IMR-90 (cell line): ENCODE measurements around the gene KAT14.

Source experiments
- BHLHE40 ChIP-seq: fragments of 150-350 bp; IDR thresholded peaks from 2 replicates; pipeline ENCODE4 v1.6.1; 2016; ENCODE audit warnings: mild to moderate bottlenecking, low read depth, low read length
- CHD1 ChIP-seq: IDR thresholded peaks from 2 replicates; pipeline ENCODE4 v1.6.1; 2012; ENCODE audit warnings: low read depth, low read length, improper control_type of control experiment
- FOS ChIP-seq: fragments of 150-350 bp; IDR thresholded peaks from 2 replicates; pipeline ENCODE4 v1.6.1; 2016; ENCODE audit warnings: low read depth, low read length
- MXI1 ChIP-seq: IDR thresholded peaks from 2 replicates; pipeline ENCODE4 v1.6.1; 2012; ENCODE audit warnings: low read depth, mild to moderate bottlenecking, low read length, moderate library complexity, borderline replicate concordance
- POLR2A ChIP-seq: IDR thresholded peaks from 2 replicates; pipeline ENCODE4 v1.6.1; 2012; ENCODE audit warnings: mild to moderate bottlenecking, low read depth, low read length
- RAD21 ChIP-seq: IDR thresholded peaks from 2 replicates; pipeline ENCODE4 v1.6.1; 2012; ENCODE audit warnings: low read length, improper control_type of control experiment
- RCOR1 ChIP-seq: IDR thresholded peaks from 2 replicates; pipeline ENCODE4 v1.6.1; 2012; ENCODE audit warnings: mild to moderate bottlenecking, low read length, improper control_type of control experiment; ENCODE audit not compliant: insufficient replicate concordance
- RFX5 ChIP-seq: IDR thresholded peaks from 2 replicates; pipeline ENCODE4 v1.8.0; 2012; ENCODE audit warnings: low read depth, mild to moderate bottlenecking, low read length, moderate library complexity
- SMC3 ChIP-seq: fragments of 150-350 bp; IDR thresholded peaks from 2 replicates; pipeline ENCODE4 v1.6.1; 2016; ENCODE audit warnings: low read depth, mild to moderate bottlenecking, antibody characterized with exemption, low read length, moderate library complexity
- USF2 ChIP-seq: fragments of 150-350 bp; IDR thresholded peaks from 2 replicates; pipeline ENCODE4 v1.6.1; 2017; ENCODE audit warnings: mild to moderate bottlenecking, antibody characterized with exemption, low read length, low read depth
- TF ChIP-seq, protein P1 (sequence below): conservative IDR thresholded peaks from 2 replicates; pipeline ENCODE4 v1.5.1; 2012; ENCODE audit warnings: mild to moderate bottlenecking, low read depth, low read length, improper control_type of control experiment
- TF ChIP-seq, protein P2 (sequence below): fragments of 150-350 bp; IDR thresholded peaks from 2 replicates; pipeline ENCODE4 v1.6.1; 2016; ENCODE audit warnings: low read depth, mild to moderate bottlenecking, low read length, moderate library complexity, borderline replicate concordance

- TF ChIP-seq POLR2A (no peak), RAD21 (no peak), RFX5 (no peak), FOS (no peak), MXI1 (no peak), SMC3 (no peak), BHLHE40 (no peak), CHD1 (no peak), USF2 (no peak), RCOR1 (no peak)
- TF ChIP-seq, protein P1, sequence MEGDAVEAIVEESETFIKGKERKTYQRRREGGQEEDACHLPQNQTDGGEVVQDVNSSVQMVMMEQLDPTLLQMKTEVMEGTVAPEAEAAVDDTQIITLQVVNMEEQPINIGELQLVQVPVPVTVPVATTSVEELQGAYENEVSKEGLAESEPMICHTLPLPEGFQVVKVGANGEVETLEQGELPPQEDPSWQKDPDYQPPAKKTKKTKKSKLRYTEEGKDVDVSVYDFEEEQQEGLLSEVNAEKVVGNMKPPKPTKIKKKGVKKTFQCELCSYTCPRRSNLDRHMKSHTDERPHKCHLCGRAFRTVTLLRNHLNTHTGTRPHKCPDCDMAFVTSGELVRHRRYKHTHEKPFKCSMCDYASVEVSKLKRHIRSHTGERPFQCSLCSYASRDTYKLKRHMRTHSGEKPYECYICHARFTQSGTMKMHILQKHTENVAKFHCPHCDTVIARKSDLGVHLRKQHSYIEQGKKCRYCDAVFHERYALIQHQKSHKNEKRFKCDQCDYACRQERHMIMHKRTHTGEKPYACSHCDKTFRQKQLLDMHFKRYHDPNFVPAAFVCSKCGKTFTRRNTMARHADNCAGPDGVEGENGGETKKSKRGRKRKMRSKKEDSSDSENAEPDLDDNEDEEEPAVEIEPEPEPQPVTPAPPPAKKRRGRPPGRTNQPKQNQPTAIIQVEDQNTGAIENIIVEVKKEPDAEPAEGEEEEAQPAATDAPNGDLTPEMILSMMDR = no peak
- TF ChIP-seq, protein P2, sequence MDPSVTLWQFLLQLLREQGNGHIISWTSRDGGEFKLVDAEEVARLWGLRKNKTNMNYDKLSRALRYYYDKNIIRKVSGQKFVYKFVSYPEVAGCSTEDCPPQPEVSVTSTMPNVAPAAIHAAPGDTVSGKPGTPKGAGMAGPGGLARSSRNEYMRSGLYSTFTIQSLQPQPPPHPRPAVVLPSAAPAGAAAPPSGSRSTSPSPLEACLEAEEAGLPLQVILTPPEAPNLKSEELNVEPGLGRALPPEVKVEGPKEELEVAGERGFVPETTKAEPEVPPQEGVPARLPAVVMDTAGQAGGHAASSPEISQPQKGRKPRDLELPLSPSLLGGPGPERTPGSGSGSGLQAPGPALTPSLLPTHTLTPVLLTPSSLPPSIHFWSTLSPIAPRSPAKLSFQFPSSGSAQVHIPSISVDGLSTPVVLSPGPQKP = no peak
Measured at GRCh38 chr20:18172379-18172778, 34.7 kb downstream of the KAT14 start.
